Common myeloid progenitor, CD34-positive (primary cell): Measurements from ENCODE around the gene ZNF620. TPM values are rescaled to one million over a fixed set of nuclear protein-coding genes. Genes with fewer than 3 reads are reported as not detected.
"Not testable (repeated sequence)": the region's sequence is repeated elsewhere in the genome, so short reads cannot be mapped to it uniquely, and the experiment has no call there.

Experiments
- CTCF ChIA-PET: fragments of 350-600 bp; sonication (Branson Sonifier 250); formaldehyde crosslinking; loops from one replicate; lab custom pipeline; 2021; ENCODE audit warnings: antibody characterized with exemption; lab: Charles Lee
- POLR2A ChIA-PET: fragments of 350-600 bp; sonication (Branson Sonifier 250); formaldehyde crosslinking; loops from one replicate; lab custom pipeline; 2021; ENCODE audit warnings: antibody characterized with exemption; lab: Charles Lee
- DNase-seq, 3 donors: peaks; one replicate each; pipeline versions ENCODE4 v3.0.0 to v3.0.0-alpha.2; 2013
- H3K27ac ChIP-seq, 2 experiments: 1 replicate in 1 of 2; 2 replicates in 1 of 2; pipeline ENCODE4 v1.7.0; 2013; ENCODE audit warnings: inconsistent platforms in 2 of 2, low read length in 2 of 2, mild to moderate bottlenecking in 2 of 2, low read depth in 1 of 2, moderate library complexity in 1 of 2; ENCODE audit not compliant: severe bottlenecking in 2 of 2, insufficient read depth in 1 of 2, poor library complexity in 1 of 2
- H3K27me3 ChIP-seq, 5 experiments: replicated peaks in 2 of 5; 1 replicate in 3 of 5; 2 replicates in 2 of 5; pipeline versions ENCODE4 v1.6.1 to v1.7.0; 2013; ENCODE audit warnings: low read length in 4 of 5, mild to moderate bottlenecking in 2 of 5, moderate library complexity in 2 of 5, inconsistent platforms in 1 of 5; ENCODE audit not compliant: insufficient read depth in 5 of 5, control insufficient read depth in 4 of 5
- H3K36me3 ChIP-seq, 4 experiments: 1 replicate in 2 of 4; 2 replicates in 2 of 4; pipeline versions ENCODE4 v1.6.1 to v1.7.0; 2013; ENCODE audit warnings: low read length in 3 of 4, control low read depth in 1 of 4, mild to moderate bottlenecking in 1 of 4; ENCODE audit not compliant: control insufficient read depth in 4 of 4, insufficient read depth in 4 of 4
- H3K4me1 ChIP-seq, 4 experiments: 1 replicate in 3 of 4; 2 replicates in 1 of 4; pipeline versions ENCODE4 v1.6.1 to v1.7.1; 2013; ENCODE audit warnings: low read length in 3 of 4, mild to moderate bottlenecking in 3 of 4, control low read depth in 1 of 4, inconsistent platforms in 1 of 4, moderate library complexity in 1 of 4; ENCODE audit not compliant: control insufficient read depth in 4 of 4, insufficient read depth in 4 of 4; ENCODE audit errors: control extremely low read depth in 1 of 4
- H3K4me3 ChIP-seq, 7 experiments: 1 replicate in 4 of 7; 2 replicates in 3 of 7; pipeline versions ENCODE4 v1.5.1 to v1.7.0; 2013; ENCODE audit warnings: mild to moderate bottlenecking in 7 of 7, low read length in 6 of 7, moderate library complexity in 6 of 7, inconsistent platforms in 2 of 7, low read depth in 2 of 7, control low read depth in 1 of 7; ENCODE audit not compliant: insufficient read depth in 4 of 7, control insufficient read depth in 1 of 7; ENCODE audit errors: extremely low read depth in 1 of 7
- H3K9me3 ChIP-seq, 5 experiments: 1 replicate in 4 of 5; 2 replicates in 1 of 5; pipeline versions ENCODE4 v1.6.1 to v1.7.1; 2013; ENCODE audit warnings: low read length in 4 of 5, mild to moderate bottlenecking in 2 of 5, inconsistent platforms in 1 of 5, low read depth in 1 of 5, moderate library complexity in 1 of 5; ENCODE audit not compliant: control insufficient read depth in 4 of 5, insufficient read depth in 2 of 5; ENCODE audit errors: control extremely low read depth in 1 of 5
- WGBS: methylation state at CpG from one replicate; pipeline ENCODE4 v1.1.5; 2013; ENCODE audit not compliant: insufficient coverage; 5-methylcytosine and 5-hydroxymethylcytosine counted together
- polyA plus RNA-seq: library from polyadenylated mRNA; unstranded; fragments of 120-200 nt; gene quantifications from one replicate; pipeline ENCODE4 v1.2.1, GENCODE V29; 2013

The ZNF620 gene
- 5.0 TPM for polyA plus RNA-seq

DNA sequence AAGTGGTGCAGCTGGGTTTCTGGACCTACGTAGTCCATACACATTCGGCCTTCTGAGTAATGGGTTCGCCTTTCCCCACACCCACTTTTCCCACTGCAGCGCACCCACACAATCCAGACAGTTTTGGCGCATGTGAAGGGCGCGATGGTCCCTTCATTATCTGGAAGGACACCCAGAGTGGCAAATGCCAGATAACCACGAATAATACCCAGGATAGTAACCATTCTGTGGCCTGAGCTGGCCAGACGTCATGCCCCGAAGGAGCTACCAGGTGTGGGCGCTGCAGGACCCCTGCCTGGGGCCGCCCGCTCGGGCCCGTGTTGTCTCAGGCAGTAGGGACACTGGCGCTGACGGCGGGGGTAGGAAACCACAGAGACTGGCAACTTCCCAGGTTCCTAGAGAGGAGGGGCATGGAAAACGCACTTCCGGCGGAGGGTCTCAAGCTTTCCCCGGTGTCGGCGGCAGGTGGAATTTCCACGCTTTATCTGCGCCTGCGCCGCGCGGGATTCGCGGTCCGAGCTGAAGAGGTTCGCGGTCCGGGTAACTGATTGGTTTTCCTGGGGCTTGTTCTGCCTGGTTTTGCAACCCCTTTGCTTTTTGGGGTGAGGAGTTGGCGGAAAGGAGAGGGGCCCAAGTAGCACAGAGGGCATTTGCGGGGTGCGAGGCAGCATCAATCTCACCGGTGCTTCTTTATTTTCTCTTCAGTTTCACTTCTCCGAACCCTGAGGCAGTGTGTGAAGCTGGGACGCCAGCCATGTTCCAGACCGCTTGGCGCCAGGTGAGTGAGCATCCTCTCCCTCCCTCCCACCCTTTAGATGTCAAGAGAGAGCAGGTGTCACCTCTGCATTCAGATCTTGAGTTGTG lies at the start of gene ZNF620:
Gene ZNF620 (plus strand): TSS at position 441 of the 864 bp plus-strand sequence. CDS start 314 bp downstream, at position 755.
- Histone ChIP-seq H3K36me3 (peaks cover under 1 to 18% (median 13%) of the 10 kb centered on the region in 4 experiments), H3K27me3 (no peaks in the 10 kb centered on the region), H3K4me3 (peak within 1 kb of the TSS; percentile 52 to 97 (median 85)), H3K27ac (peak within 1 kb of the TSS; percentile 78 to 80), H3K4me1 (peaks cover 3 to 11% (median 8%) of the 10 kb centered on the region in 4 experiments), H3K9me3 (no peaks in the 10 kb centered on the region)
- DNase-seq, result peak; percentile 84 to 89 (median 86)
- POLR2A ChIA-PET, result no interaction called here
- WGBS, result 10% methylated on average over 38 of the region's 44 CpGs
- CTCF ChIA-PET, result interaction anchor here (0.6 to 2.4 kb wide), 14 partner anchors 9 to 1372 kb away, joined by 3 to 13 read pairs (median 4); partner anchors contain the start of gene ZNF621

DNA sequence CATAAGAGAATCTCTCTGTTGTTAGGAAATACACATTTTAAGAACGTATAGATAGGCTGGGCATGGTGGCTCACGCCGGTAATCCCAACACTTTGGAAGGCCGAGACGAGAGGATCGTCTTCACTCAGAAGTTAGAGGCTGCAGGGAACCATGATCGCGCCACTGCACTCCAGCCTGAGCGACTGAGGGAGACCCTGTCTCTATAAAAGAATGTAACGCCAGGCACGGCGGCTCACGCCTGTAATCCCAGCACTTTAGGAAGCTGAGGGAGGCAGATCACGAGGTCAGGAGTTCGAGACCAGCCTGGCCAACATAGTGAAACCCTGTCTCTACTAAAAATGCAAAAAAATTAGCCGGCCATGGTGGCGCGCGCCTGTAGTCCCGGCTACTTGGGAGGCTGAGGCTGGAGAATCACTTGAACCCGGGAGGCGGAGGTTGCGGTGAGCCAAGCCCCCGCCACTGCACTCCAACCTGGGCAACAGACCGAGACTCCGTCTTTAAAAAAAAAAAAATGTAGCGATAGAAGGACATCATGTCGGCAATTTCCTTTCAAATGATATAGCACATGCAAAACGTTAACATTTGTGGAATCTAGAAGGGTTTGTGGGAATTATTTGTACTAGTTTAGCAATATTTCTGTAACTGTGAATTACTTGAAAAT lies 49.4 kb upstream of the ZNF620 start:
- peaks cover 5 to 32% (median 21%) of the 10 kb centered on the region in 4 experiments for H3K36me3 ChIP-seq
- H3K4me1 ChIP-seq, result peaks cover 21 to 43% (median 35%) of the 10 kb centered on the region in 4 experiments
- ChIA-PET POLR2A (no interaction called here), CTCF (interaction anchor here (1.6 kb wide), 1 partner anchor 19 kb away, joined by 5 read pairs; no protein-coding TSS in a partner anchor)
- no peaks in the 10 kb centered on the region for H3K9me3 ChIP-seq
- peak overlapping the region in 6 of 7 experiments; percentile 84 to 99 (median 94) for H3K4me3 ChIP-seq
- H3K27ac ChIP-seq, result peak overlapping the region; percentile 77 to 92
- 59% methylated on average over 20 of the region's 29 CpGs for WGBS
- no peak for DNase-seq
- no peaks in the 10 kb centered on the region for H3K27me3 ChIP-seq

DNA sequence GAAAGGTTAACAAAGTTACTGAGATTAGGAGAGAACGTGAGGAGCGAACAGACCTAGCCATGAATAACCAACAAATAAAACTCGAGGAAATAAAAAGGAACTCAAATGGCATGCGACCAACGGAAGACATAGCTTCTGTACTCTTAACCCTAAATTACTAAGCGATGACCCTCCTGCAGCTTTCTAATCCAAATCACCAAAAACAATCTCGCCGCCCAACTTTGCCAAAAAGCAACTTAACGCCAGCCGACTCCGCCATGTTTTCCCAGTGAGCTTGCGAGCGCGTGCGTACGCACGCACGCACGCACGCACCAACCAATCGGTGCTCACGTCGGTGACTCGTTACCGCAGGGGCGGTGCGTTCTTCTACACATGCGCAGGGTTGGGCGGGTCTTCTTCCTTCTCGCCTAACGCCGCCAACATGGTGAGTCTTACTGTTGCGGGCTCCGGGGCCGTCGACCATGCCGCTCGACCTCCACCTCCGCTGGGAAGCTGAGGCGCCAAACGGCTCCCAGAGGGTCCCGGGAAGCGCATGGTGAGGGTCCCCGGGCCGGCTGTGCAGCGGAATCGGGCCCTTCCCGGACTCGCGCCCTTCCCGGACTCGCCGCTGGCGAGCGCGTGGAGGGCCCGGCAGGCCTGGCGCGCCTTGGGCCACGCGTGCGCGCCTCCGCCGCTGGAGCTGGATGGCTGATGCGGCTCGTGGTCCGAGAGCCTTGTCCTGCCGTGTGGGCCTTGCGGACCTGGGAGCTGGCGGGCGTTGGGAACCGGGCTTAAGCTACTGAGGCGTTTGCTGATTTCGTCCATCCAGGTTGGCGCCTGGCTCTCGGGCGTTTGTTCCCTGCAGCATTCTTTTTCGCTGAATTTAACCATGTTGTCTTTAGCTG lies 48.7 kb upstream of the ZNF620 start, which contains the start of gene RPL14:
Gene RPL14 (plus strand): TSS at position 400 of the 884 bp plus-strand sequence. CDS start 133 bp downstream, at position 533.
- POLR2A ChIA-PET, result interaction anchor here (0.6 kb wide), 1 partner anchor 143 kb away, joined by 3 read pairs; no protein-coding TSS in a partner anchor
- under 1% methylated on average over 69 of the region's 79 CpGs for WGBS
- H3K4me3 ChIP-seq, result peak within 1 kb of the TSS; percentile 84 to 99 (median 92)
- H3K27ac ChIP-seq, result peak within 1 kb of the TSS; percentile 77 to 92
- H3K4me1 ChIP-seq, result peaks cover 19 to 37% (median 32%) of the 10 kb centered on the region in 4 experiments
- CTCF ChIA-PET, result interaction anchor here (1.0 to 1.6 kb wide), 3 partner anchors 15 to 1044 kb away, joined by 3 to 5 read pairs (median 3); no protein-coding TSS in a partner anchor
- peak; percentile 96 to 97 (median 97) for DNase-seq
- no peaks in the 10 kb centered on the region for H3K27me3 ChIP-seq
- no peaks in the 10 kb centered on the region for H3K9me3 ChIP-seq
- H3K36me3 ChIP-seq, result peaks cover 5 to 39% (median 27%) of the 10 kb centered on the region in 4 experiments

DNA sequence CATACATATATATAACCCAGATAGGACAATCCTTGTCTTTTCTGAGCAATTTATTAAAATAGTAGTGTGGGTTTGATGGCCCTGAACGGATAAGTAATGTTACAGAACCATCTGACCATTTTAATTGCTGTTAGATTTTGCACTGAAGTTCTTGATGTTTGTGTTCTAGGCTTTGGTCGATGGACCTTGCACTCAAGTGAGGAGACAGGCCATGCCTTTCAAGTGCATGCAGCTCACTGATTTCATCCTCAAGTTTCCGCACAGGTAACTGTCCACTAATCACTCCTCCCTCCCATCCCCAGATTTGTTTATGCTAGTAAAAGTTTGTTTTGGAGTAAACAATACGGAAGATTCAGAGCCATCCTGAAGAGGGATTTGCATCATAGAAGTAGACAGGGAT lies 47.4 kb upstream of the ZNF620 start:
- H3K9me3 ChIP-seq, result no peaks in the 10 kb centered on the region
- no peaks in the 10 kb centered on the region for H3K27me3 ChIP-seq
- no peak for DNase-seq
- peaks cover 14 to 31% (median 24%) of the 10 kb centered on the region in 4 experiments for H3K4me1 ChIP-seq
- ChIA-PET CTCF (interaction anchor here (1.0 to 1.4 kb wide), 3 partner anchors 13 to 1045 kb away, joined by 3 to 4 read pairs (median 3); no protein-coding TSS in a partner anchor), POLR2A (no interaction called here)
- peaks cover 5 to 50% (median 31%) of the 10 kb centered on the region in 4 experiments for H3K36me3 ChIP-seq
- WGBS, result 100% methylated on average over 2 of the region's 4 CpGs
- H3K27ac ChIP-seq, result peak overlapping the region; percentile 77 to 92
- peak overlapping the region in 6 of 7 experiments; percentile 84 to 99 (median 94) for H3K4me3 ChIP-seq

DNA sequence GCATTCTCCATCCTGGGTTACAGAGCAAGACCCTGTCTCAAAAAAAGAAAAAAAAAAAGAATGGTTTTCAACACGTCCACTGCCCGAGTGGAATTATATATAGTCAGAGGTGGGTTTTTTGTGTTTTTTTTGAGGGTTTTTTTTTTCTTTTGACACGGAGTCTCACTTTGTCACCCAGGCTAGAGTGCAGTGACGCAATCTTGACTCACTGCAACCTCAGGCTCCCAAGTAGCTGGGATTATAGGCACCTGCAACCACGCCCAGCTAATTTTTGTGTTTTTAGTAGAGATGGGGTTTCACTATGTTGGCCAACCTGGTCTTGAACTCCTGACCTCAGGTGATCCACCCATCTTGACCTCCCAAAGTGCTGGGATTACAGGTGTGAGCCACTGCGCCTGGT lies 45.4 kb upstream of the ZNF620 start:
- Histone ChIP-seq H3K4me1 (peaks cover 7 to 23% (median 17%) of the 10 kb centered on the region in 4 experiments), H3K27ac (peak overlapping the region in 1 of 2 experiments; percentile 34), H3K36me3 (peaks cover 18 to 70% (median 44%) of the 10 kb centered on the region in 4 experiments)
- 93% methylated on average over 3 of the region's 6 CpGs for WGBS
- H3K9me3 ChIP-seq, H3K4me3 ChIP-seq, POLR2A ChIA-PET, DNase-seq, CTCF ChIA-PET, H3K27me3 ChIP-seq: not testable (repeated sequence)

DNA sequence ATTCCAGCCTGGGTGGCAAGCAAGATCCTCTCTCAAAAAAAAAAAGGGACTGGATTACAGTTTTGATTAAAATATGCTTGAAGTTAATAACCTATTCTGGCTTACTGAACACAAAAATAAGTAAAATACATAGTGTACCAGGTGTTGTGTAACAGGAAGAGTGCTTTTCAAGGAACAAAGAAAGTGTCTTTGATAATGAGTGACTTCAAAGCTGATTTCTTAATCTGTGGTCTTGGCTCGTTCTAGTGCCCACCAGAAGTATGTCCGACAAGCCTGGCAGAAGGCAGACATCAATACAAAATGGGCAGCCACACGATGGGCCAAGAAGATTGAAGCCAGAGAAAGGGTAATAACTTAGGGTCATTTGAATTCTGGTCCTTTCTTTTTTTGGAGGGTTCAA lies 44.7 kb upstream of the ZNF620 start:
- DNase-seq, result no peak
- CTCF ChIA-PET, result no interaction called here
- H3K9me3 ChIP-seq, result no peaks in the 10 kb centered on the region
- H3K27me3 ChIP-seq, result no peaks in the 10 kb centered on the region
- POLR2A ChIA-PET, result no interaction called here
- peaks cover 18 to 75% (median 46%) of the 10 kb centered on the region in 4 experiments for H3K36me3 ChIP-seq
- WGBS, result 100% methylated on average over 3 of the region's 3 CpGs
- no peak overlapping the region for H3K27ac ChIP-seq
- H3K4me1 ChIP-seq, result peaks cover 7 to 23% (median 17%) of the 10 kb centered on the region in 4 experiments
- no peak overlapping the region for H3K4me3 ChIP-seq
